Suprapubic skin (tissue), 4 donors: ENCODE measurements around the gene COMT.

Source experiments
- POLR2A ChIP-seq, 2 donors: fragments of 450-650 bp; IDR thresholded peaks; one replicate each; pipeline ENCODE4 v1.6.1; 2017; ENCODE audit warnings: antibody characterized with exemption in 2 of 2, mild to moderate bottlenecking in 2 of 2, moderate library complexity in 2 of 2
- POLR2AphosphoS5 ChIP-seq, 3 donors: sonication (generic); formaldehyde crosslinking; IDR thresholded peaks; one replicate each; pipeline ENCODE4 v1.6.1; 2017; ENCODE audit warnings: antibody characterized with exemption in 3 of 3
- TF ChIP-seq, protein P1 (sequence below), 2 donors: fragments of 200-600 bp in 1 of 2; fragments of 450-650 bp in 1 of 2; sonication (generic) in 1 of 2; IDR thresholded peaks; one replicate each; pipeline ENCODE4 v1.5.1; 2016 to 2019; ENCODE audit warnings: antibody characterized with exemption in 2 of 2, mild to moderate bottlenecking in 1 of 2, moderate library complexity in 1 of 2

DNA sequence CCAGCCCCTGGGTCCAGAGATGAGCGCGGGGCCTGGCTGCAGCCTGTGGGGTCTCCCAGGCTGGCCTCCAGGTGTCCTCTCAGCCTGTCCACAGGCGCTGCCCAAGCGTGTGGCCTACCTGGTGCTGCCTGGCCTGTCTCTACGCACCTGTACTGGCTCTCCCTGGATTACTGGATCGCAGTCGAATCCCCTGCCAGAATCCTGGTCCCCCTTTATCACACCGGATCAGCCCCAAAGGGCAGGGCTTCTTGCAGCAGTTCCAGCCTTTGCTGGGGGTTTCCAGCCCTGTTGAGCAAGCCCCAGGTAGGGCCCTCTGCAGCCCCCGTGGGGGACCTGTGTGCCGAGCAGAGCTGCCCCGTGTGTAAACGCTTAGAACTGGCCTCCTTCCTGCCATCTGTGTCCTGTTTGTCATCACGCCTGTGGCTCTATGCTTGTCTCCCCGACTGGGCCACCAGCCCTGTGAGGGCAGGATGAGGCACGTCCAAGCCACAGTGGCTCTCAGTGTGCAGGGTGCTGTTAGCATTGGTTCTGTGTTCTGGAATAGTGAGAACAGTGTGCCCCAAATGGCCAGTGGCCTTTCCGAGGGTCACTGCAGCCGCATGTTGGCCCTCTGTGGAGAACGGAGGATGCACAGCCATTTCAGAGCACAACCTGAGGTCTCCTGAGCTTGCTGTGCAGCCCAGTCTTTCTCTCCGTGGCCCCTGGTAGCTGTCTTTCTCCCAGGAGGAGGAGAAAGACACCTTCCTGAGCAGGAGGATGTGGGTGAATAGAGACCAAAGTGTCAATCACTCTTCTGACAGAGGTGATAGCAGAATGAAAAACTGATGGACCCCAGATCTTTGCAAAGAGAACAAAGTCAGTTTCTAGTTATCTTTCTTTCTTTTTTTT, 13.9 kb downstream of the COMT start:
- TF ChIP-seq, protein P1, sequence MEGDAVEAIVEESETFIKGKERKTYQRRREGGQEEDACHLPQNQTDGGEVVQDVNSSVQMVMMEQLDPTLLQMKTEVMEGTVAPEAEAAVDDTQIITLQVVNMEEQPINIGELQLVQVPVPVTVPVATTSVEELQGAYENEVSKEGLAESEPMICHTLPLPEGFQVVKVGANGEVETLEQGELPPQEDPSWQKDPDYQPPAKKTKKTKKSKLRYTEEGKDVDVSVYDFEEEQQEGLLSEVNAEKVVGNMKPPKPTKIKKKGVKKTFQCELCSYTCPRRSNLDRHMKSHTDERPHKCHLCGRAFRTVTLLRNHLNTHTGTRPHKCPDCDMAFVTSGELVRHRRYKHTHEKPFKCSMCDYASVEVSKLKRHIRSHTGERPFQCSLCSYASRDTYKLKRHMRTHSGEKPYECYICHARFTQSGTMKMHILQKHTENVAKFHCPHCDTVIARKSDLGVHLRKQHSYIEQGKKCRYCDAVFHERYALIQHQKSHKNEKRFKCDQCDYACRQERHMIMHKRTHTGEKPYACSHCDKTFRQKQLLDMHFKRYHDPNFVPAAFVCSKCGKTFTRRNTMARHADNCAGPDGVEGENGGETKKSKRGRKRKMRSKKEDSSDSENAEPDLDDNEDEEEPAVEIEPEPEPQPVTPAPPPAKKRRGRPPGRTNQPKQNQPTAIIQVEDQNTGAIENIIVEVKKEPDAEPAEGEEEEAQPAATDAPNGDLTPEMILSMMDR (IDR thresholded peaks at IDR 0.05): no peak
- no peak for TF ChIP-seq POLR2A (IDR thresholded peaks at IDR 0.05)
- TF ChIP-seq POLR2AphosphoS5 (IDR thresholded peaks at IDR 0.05): no peak
